HG02798 (cell line): Measurements from ENCODE around the gene TGIF2.

ENCODE experiments used
- ATAC-seq: cut with Tn5 transposase; IDR thresholded peaks from one replicate; pipeline ENCODE4 v1.9.1; 2021; ENCODE audit warnings: mild to moderate bottlenecking; ENCODE audit not compliant: unreplicated experiment, poor library complexity

TGIF2 gene

DNA sequence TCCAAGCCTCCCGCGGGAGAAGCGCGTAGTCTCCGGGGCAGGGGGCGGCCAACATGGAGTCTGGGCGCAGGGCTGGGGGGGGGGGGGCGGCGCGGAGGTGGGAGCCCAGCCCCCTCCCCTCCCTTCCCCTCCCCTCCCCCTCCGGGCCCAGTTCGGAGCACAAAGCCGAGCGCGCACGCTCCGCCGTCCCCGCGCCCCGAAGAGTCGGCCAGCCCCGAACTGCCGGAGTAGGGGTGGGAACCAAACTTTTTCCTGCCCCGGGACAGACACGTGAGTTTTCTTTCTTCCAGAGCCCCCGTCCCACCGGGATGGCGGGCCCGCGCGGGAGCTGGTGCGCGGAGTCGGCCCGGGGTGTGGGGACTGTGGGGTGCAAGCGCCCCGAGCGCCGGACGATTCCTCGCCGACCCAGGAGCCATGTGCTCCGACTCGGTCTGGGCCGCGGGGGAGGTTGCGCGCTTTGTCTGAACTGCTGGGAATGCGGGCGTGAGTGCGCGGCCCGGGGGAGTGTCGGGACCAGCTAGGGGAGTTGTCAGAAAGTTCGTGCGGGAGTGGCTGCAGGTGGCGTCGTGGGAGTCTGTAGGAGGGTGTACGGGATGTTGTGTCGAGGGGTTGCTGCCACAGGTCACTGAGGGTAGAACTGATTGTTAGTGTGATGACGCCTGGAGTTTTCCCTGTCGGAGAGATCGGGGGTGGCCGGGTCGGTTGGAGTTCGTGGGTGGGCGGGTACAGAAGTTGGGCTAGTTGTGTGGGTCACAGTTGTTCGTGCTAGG is 1.2 kb downstream of the TGIF2 start:
- no peak for ATAC-seq

DNA sequence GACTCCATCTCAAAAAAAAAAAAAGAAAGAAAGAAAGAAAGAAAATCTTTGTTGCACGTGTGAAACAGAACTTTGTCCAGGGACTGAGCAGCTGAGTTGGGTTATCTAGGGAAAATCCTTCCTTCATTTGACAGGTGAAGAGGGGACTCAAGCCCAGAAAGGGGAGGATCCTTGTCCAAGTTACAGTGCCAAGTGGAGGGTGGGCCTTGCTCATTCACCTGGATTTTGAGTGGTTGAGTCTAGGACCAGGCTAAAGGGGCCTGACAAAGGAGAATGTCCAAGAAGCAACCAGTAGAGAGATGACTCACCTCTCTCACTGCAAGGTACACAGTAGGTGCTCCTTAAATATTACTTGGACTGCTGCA is 2.7 kb downstream of the TGIF2 start:
- no peak for ATAC-seq

DNA sequence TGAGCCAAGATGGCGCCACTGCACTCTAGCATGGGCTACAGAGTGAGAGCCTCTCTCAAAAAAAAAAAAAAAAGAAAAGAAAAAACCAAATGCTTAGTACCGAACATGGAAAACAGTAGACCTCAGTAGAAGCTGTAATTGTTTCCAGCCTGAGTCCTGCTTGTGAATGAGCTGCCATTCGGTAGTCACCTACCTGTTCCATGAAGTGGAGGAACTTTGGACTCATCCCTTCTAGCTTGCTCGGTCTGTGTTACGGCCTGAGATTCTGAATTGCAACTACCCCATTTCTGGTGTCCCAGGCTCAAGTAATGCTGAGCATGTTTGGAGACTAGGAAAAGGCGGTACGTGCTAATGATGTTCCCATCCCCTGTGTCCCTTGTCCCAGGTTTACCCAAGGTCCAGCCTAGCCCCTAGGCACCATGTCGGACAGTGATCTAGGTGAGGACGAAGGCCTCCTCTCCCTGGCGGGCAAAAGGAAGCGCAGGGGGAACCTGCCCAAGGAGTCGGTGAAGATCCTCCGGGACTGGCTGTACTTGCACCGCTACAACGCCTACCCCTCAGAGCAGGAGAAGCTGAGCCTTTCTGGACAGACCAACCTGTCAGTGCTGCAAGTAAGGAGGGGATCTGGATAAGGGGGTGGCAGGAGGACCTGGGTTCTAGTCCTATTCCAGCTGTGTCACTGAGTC is 5.1 kb downstream of the TGIF2 start:
- ATAC-seq = no peak

DNA sequence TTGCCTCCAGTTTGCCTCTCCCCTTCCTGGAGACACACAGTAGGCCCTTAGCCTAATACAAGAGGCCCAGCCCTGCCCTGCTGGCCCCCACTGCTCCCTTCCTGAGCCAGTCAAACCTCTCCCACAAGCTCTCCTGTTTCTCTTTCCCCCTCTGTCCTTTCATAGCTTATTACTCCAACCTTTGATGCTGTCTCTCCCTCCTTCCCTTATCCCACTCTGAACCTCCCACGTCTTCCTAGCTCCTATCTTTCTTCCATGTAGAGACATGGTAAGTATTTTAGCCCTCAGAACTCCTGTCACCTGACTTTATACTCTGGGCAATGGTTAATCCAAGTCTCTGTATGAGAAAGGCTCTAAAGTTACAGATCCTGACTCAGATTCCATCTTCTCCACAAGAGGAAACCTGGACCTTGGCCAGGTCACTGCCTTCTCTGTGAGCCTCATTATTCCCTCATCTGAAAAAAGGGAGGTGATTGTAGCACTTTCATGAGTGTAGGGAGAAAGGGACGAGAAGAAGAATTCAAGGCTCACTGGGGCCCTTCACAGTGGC is 6.7 kb downstream of the TGIF2 start:
- ATAC-seq = no peak

DNA sequence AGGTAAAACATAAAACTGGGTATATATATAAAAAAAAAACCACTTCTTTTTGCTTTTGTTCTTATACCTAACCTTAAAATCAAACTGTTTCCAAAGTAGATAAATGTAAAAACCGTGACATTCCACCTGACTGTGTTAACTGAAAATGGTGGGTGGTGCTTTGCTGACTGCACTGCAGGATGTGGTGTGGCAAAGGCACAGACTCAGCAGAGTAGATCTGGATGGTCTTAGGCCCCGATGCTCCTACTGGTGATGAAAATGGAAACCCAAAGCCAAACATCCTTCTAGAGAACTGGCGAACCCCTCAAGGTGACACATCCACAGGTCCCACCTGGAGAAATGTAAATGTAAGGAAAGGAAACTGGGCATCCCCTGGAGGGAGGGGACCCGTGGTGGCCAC is 8.9 kb downstream of the TGIF2 start:
- no peak for ATAC-seq

DNA sequence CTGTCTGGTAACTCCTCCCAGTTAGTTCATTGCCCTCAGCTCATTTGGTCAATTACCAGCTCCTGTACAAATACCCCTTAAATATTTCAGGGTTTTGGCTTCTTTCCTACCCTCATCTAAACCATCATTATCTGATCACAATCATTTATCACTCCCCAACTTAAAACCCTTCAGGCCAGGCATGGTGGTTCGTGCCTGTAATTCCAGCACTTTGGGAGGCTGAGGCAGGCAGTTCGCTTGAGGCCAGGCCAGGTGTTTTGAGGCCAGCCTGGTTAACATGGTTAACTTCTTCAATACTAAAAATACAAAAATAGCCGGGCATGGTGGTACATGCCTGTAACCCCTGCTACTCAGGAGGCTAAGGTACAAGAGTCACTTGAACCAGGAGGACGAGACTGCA is 9.4 kb downstream of the TGIF2 start:
- ATAC-seq = no peak

DNA sequence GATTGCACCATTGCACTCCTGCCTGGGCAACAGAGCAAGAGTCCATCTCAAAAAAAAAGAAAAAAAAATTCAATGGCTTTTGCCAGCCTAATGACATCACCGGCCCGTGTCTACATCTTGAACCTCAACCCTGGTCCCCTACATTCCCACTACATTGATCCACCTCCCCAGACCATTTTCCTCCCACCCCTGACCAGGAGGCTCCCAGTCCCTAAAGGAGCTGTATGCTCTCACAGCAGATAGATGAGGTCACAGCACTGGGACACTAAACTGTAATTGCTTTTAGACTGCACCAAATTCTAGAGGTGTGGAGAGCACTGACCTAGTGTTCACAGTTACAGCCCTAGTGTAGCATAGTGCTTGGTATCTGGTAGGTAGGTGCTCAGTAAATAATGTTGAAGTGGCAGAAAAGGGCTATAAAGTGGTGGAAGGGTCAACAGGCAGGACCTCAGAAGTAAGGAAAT is 10.7 kb downstream of the TGIF2 start:
- no peak for ATAC-seq

DNA sequence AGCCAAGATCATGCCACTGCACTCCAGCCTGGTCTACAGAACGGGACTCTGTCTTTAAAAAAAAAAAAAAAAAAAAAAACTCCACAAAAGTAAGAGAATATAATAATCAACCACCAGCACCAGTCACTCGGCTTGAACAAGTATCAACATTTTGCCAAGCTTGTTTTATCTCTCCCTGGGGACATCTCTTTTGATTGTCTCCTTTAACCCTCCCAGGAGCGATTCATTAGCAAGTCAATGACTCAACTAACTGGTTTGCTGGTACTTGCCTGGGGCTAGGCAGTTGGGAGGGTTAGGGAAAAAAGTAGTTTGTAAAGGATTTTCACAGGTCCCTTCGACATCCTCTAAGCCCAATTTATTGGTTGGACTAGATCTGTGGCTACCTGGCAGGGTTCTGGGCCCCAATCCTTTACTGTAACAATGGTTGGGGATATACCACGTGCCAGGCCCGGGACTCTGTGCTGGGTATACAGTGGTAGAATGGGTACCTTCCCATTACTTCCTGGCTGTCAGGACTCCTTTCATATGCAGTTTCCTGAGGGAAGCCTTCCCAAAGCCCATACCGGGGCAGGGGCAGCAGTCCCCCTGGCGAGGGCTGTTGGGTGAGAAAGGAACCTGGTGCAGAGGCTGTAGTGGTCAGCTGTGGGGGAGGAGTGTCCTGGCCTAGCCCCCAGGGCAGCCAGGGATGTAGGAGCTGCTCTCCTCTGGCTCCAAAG is 12.2 kb downstream of the TGIF2 start:
- ATAC-seq = no peak

DNA sequence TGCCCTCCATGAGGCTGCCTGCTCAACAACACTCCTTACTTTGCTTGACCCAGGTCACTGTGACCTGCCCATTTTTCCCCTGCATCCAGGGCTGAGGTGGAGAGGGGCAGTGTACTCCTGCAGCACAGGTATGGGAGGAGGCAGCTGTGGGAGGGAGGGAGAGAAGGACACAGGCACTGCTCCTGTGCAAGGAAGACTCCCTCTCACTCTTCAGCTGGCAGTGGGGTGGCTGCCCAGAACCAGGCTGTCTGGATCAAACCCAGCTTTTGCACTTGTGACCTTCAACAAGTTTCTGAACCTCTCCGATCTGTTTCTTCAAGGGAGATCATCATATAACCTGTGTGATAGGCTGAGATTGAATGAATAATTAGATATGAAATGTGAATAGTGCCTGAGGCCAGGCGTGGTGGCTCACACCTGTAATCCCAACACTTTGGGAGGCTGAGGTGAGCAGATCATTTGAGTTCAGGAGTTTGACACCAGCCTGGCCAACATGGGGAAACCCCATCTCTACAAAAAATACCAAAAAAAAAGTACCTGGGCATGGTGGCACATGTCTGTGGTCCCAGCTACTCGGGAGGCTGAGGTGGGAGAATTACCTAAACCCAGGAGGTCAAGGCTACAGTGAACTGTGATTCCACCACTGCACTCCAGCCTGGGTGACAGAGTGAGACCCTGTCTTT is 14.1 kb downstream of the TGIF2 start:
- ATAC-seq = no peak

DNA sequence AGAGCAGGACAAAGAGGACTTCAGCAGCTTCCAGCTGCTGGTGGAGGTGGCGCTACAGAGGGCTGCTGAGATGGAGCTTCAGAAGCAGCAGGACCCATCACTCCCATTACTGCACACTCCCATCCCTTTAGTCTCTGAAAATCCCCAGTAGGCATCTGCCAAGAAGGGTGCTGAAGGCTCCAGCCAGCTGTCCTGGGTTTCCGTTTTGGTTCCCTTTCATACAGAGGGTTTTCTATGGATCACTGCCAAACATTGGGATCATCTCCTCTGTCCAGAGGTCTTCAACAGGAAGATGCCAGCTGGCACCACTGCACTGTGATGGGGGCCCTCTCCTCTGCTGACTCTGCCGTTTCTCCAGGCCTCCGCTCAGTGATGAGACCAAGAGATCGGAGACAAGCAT is 17.9 kb downstream of the TGIF2 start:
- no peak for ATAC-seq

DNA sequence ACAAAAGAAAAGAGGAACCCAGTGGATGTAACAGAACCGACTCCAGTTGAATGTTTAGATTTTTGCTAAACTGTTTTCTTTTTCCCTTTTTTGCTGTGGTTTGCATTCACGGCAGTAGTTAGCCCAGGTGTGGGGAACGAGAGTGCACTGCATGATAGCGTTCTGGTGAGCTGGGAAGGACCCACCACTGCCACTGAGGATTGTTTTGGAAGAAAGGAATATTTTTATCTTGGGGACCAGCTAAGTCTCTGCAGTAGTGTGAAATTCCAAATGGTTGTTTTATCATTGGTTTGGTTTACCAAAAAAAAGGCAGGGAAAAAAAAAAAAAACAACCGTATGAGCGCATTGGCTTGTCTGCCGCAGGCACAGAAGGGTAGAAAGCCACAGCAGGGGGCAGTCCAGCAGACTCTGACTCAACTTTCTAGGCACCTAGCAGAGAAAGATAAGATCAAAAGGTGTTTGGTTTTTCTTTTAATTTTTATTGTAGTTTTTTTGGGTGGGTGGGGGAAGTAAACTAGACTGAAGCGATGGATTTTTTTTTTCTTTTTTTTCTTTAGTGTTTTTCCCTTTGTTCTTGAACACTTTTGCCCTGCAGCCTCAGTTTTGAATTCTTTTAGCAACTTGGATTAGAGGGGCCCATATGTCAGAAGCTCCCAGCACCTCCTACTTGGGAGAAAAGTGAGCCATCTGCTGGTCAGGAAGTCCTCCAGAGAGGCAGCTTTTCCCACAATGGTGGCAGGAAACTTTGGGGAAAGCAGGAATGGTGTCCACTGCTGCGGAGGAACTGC is 18.7 kb downstream of the TGIF2 start:
- ATAC-seq = no peak

DNA sequence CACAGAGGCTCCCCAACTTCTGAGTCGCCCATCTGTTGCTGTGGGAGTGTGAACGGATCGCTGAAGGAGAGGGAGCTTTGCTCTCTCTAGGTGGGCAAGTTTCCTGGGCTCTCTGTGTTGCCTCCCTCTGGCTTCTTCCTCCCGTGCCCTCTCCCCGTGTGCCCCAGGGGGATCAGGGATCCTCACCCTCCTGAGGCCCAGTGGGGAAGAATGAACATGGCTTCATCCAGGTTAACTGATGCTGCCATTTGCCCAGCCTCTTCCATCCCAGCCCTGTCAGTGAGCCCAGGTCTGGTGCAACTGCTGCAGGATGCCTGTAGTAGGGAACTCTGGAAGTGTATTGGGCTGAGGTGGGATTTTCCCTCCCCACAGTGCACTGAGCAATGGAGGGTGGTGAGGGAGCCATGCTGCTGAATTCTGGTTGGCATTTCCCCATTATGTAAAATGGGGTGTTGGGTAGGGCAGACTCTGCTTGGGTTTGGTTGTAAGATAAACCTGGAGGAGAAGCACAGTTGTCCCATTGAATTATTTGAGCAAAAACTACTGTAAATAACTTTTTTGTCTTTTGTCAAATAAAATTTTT is 20.0 kb downstream of the TGIF2 start:
- no peak for ATAC-seq

DNA sequence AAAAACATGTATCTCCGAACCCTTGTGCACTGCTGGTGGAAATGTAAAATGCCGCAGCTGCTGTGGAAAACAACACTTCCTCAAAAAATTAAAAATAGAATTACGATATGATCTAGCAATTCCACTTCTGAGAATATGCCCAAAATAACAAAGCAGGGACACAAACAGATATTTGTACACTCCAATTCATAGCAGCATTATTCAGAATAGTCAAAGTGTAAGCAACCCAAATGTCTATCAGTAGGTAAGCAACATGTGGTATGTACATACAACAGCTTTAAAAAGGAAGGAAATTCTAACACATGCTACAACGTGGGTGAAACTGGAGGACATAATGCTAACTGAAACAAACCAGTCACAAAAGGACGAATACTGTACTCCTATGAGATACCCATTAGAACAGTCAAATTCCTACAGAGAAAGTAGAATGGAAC is 26.5 kb downstream of the TGIF2 start:
- no peak for ATAC-seq

DNA sequence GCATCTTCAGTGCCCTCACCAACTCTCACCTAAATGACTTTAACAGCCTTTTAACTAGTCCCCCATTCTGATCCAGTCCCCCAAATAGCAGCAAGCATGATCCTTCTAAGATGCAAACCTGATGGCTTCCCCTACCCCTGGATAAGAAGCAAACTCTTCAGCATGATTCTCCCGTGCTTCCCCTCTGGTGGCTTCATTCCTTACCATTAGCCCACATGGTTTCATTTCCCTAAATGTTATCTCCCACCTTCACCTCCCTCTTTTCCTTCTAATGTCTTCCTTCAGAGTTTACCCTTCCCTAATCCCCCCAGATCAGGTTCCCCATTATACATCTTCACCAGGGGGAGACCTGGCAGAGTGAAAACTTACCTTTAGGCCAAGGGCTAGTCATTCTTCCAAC is 28.1 kb downstream of the TGIF2 start:
- no peak for ATAC-seq

DNA sequence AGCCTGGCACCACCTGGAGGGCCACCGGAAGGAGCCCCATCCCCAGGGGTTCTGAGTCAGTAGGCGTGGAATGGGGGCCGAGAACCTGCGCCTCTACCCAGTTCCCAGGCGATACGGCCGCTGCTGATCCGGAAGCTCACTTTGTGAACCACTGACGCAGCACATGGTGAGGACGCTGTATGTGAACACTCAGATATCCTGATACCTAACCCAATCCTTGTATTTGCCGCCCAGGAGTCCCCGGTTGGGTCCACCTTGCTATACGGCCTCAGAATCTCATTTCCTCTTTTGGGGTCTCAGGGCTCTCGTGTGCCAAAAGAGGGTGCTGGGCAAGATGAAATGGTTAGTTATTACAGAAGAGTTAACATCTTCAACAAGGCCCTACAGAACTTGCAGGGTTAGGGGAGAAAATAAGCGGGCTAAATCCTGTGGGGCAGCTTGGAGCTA is 31.6 kb downstream of the TGIF2 start:
- ATAC-seq = peak; percentile 23

DNA sequence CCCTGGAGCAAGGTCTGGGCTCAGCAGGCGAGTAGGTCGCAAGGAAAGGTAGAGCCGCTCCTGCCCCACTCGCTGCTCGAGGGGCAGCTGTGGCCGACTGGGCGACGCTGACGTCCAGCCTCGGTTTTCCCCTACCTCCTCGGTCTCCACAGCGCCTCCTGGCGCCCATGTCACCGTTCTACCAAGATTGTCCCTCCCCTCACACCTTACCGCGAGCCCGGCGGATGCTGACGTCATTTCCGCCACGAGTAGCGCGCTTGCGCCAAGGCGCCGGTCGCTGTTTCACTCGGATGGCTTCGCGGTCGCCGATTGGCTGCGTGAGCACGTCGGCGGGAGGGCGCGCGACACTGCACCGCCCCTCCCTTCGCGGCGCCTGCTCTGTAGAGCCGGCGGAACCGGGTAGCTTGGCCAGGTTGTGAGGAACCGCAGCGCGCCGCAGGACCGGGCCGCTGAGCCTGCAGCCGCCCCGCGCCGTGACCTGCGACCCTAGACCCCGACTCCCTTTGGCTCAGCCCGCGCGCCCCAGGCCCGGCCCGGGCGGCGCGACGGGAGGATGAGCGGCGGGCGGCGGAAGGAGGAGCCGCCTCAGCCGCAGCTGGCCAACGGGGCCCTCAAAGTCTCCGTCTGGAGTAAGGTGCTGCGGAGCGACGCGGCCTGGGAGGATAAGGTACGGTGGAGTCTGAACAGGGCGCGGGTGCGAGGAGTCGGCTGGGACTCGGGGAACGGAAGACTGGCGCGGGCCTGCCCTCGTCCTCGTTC is 32.2 kb downstream of the TGIF2 start, which contains the start of gene RAB5IF:
Gene RAB5IF, plus strand, starts transcription at position 381 of the 759 bp plus-strand sequence. Its CDS starts 173 bp downstream, at position 554.
- ATAC-seq = peak; percentile 90

DNA sequence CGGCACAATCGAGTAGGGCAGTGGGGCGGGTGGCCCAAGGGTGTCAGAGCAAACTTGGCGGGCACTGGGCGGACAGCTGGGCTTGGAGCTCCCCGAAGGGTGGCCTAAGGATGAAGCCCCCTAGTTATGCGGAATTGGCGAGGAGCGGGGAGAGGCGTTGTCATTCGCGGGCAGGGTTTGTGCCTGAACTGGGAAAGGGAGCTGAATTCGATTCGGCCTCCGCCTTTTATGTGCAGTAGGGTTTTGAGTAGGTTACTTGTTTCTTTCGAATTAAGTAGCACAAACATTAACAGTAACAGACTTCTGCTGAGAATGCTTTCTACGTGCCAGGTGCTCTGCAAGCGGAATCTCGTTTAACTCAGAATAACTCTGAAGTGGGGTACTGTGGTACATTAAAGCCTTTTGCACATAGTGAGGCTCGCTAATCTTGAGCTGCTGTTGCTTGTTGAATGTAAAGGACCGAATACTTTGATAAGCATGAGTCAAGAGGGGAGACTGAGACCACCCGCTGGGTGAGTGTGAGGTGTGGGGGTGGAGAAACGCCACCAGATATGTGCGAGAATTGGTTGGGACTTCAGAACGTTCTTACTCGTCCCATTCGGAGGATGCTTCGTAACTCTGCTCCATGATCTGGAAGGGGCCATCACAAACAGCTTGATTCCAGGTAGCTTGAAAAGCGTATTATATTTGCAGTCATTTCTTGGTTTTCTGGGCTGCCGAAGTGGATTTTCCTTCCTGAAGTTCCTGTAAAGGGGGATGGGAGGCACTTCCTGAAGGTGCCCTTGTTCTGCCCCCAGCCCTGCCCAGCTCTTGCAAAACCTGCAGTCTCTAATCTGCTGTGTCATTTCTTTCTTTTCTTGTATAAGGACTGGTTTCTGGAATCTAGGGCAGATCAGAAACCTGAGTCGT is 33.0 kb downstream of the TGIF2 start:
- ATAC-seq = no peak
